ENCODE data around the gene CDH23.

CDH23 gene

GRCh38 chr10:71726580-71727104, 329.9 kb downstream of the CDH23 start:
- Histone ChIP-seq H3K27ac (ENCODE audit: low read depth, low read length) (no peak overlapping the region), H3K4me1 (ENCODE audit: control insufficient read depth, insufficient read depth, low read length) (peaks cover 15% of the 10 kb centered on the region), H3K9ac (ENCODE audit: low read length) (no peak overlapping the region), H3K27me3 (ENCODE audit: control insufficient read depth, insufficient read depth, low read length) (no peaks in the 10 kb centered on the region), H3K36me3 (ENCODE audit: control insufficient read depth, insufficient read depth, low read length) (no peaks in the 10 kb centered on the region), H3K4me3 (ENCODE audit: low read length) (no peak overlapping the region)

- H3K36me3 ChIP-seq (ENCODE audit: control insufficient read depth, insufficient read depth, low read length), result no peaks in the 10 kb centered on the region
- H3K4me3 ChIP-seq (ENCODE audit: low read length), result peak overlapping the region; percentile 44
- H3K4me1 ChIP-seq (ENCODE audit: control insufficient read depth, insufficient read depth, low read length), result peaks cover 15% of the 10 kb centered on the region
- H3K9ac ChIP-seq (ENCODE audit: low read length), result peak overlapping the region; percentile 33
- H3K27ac ChIP-seq (ENCODE audit: low read depth, low read length), result peak overlapping the region; percentile 86
- H3K27me3 ChIP-seq (ENCODE audit: control insufficient read depth, insufficient read depth, low read length), result no peaks in the 10 kb centered on the region
Measured at GRCh38 chr10:71727105-71727737, 330.5 kb downstream of the CDH23 start.

- peaks cover 15% of the 10 kb centered on the region for H3K4me1 ChIP-seq (ENCODE audit: control insufficient read depth, insufficient read depth, low read length)
Measured at GRCh38 chr10:71727738-71728737, 331.3 kb downstream of the CDH23 start.

GRCh38 chr10:71729161-71729636, 332.5 kb downstream of the CDH23 start:
- no peak overlapping the region for H3K4me3 ChIP-seq (ENCODE audit: low read length)
- H3K9ac ChIP-seq (ENCODE audit: low read length), result no peak overlapping the region
- peaks cover 15% of the 10 kb centered on the region for H3K4me1 ChIP-seq (ENCODE audit: control insufficient read depth, insufficient read depth, low read length)
- H3K36me3 ChIP-seq (ENCODE audit: control insufficient read depth, insufficient read depth, low read length), result no peaks in the 10 kb centered on the region
- no peak overlapping the region for H3K27ac ChIP-seq (ENCODE audit: low read depth, low read length)
- no peaks in the 10 kb centered on the region for H3K27me3 ChIP-seq (ENCODE audit: control insufficient read depth, insufficient read depth, low read length)

More at GRCh38 chr10:71727738-71728737, 331.3 kb downstream of the CDH23 start:
- H3K9ac ChIP-seq (ENCODE audit: low read length), result peak overlapping the region; percentile 33
- H3K27me3 ChIP-seq (ENCODE audit: control insufficient read depth, insufficient read depth, low read length), result no peaks in the 10 kb centered on the region
- H3K27ac ChIP-seq (ENCODE audit: low read depth, low read length), result peak overlapping the region; percentile 86
- H3K36me3 ChIP-seq (ENCODE audit: control insufficient read depth, insufficient read depth, low read length), result no peaks in the 10 kb centered on the region
- H3K4me3 ChIP-seq (ENCODE audit: low read length), result peak overlapping the region; percentile 44

- H3K27ac ChIP-seq (ENCODE audit: low read depth, low read length), result no peak overlapping the region
- no peaks in the 10 kb centered on the region for H3K27me3 ChIP-seq (ENCODE audit: control insufficient read depth, insufficient read depth, low read length)
- H3K9ac ChIP-seq (ENCODE audit: low read length), result no peak overlapping the region
- H3K4me1 ChIP-seq (ENCODE audit: control insufficient read depth, insufficient read depth, low read length), result peaks cover 15% of the 10 kb centered on the region
- no peaks in the 10 kb centered on the region for H3K36me3 ChIP-seq (ENCODE audit: control insufficient read depth, insufficient read depth, low read length)
- no peak overlapping the region for H3K4me3 ChIP-seq (ENCODE audit: low read length)
Measured at GRCh38 chr10:71731791-71732190, 335.1 kb downstream of the CDH23 start.

- Histone ChIP-seq H3K27me3 (ENCODE audit: control insufficient read depth, insufficient read depth, low read length) (no peaks in the 10 kb centered on the region), H3K27ac (ENCODE audit: low read depth, low read length) (no peak overlapping the region), H3K4me3 (ENCODE audit: low read length) (no peak overlapping the region), H3K9ac (ENCODE audit: low read length) (no peak overlapping the region), H3K36me3 (ENCODE audit: control insufficient read depth, insufficient read depth, low read length) (no peaks in the 10 kb centered on the region), H3K4me1 (ENCODE audit: control insufficient read depth, insufficient read depth, low read length) (no peaks in the 10 kb centered on the region)
Measured at GRCh38 chr10:71734797-71735196, 338.1 kb downstream of the CDH23 start.

- Histone ChIP-seq H3K4me1 (ENCODE audit: control insufficient read depth, insufficient read depth, low read length) (no peaks in the 10 kb centered on the region), H3K4me3 (ENCODE audit: low read length) (no peak overlapping the region), H3K27me3 (ENCODE audit: control insufficient read depth, insufficient read depth, low read length) (no peaks in the 10 kb centered on the region), H3K36me3 (ENCODE audit: control insufficient read depth, insufficient read depth, low read length) (no peaks in the 10 kb centered on the region), H3K27ac (ENCODE audit: low read depth, low read length) (no peak overlapping the region), H3K9ac (ENCODE audit: low read length) (no peak overlapping the region)
Measured at GRCh38 chr10:71735709-71736569, 339.2 kb downstream of the CDH23 start.

- Histone ChIP-seq H3K27me3 (ENCODE audit: control insufficient read depth, insufficient read depth, low read length) (no peaks in the 10 kb centered on the region), H3K27ac (ENCODE audit: low read depth, low read length) (no peak overlapping the region), H3K36me3 (ENCODE audit: control insufficient read depth, insufficient read depth, low read length) (no peaks in the 10 kb centered on the region), H3K4me1 (ENCODE audit: control insufficient read depth, insufficient read depth, low read length) (no peaks in the 10 kb centered on the region), H3K4me3 (ENCODE audit: low read length) (no peak overlapping the region), H3K9ac (ENCODE audit: low read length) (no peak overlapping the region)
Measured at GRCh38 chr10:71736570-71736952, 339.8 kb downstream of the CDH23 start.

GRCh38 chr10:71737001-71737833, 340.5 kb downstream of the CDH23 start:
- Histone ChIP-seq H3K36me3 (ENCODE audit: control insufficient read depth, insufficient read depth, low read length) (no peaks in the 10 kb centered on the region), H3K4me3 (ENCODE audit: low read length) (no peak overlapping the region), H3K27me3 (ENCODE audit: control insufficient read depth, insufficient read depth, low read length) (no peaks in the 10 kb centered on the region), H3K9ac (ENCODE audit: low read length) (no peak overlapping the region), H3K27ac (ENCODE audit: low read depth, low read length) (peak overlapping the region; percentile 11), H3K4me1 (ENCODE audit: control insufficient read depth, insufficient read depth, low read length) (no peaks in the 10 kb centered on the region)

GRCh38 chr10:71737834-71738197, 341.1 kb downstream of the CDH23 start:
- Histone ChIP-seq H3K36me3 (ENCODE audit: control insufficient read depth, insufficient read depth, low read length) (no peaks in the 10 kb centered on the region), H3K4me3 (ENCODE audit: low read length) (no peak overlapping the region), H3K27me3 (ENCODE audit: control insufficient read depth, insufficient read depth, low read length) (no peaks in the 10 kb centered on the region), H3K9ac (ENCODE audit: low read length) (no peak overlapping the region), H3K27ac (ENCODE audit: low read depth, low read length) (peak overlapping the region; percentile 11), H3K4me1 (ENCODE audit: control insufficient read depth, insufficient read depth, low read length) (no peaks in the 10 kb centered on the region)

- Histone ChIP-seq H3K36me3 (ENCODE audit: control insufficient read depth, insufficient read depth, low read length) (no peaks in the 10 kb centered on the region), H3K4me3 (ENCODE audit: low read length) (no peak overlapping the region), H3K27me3 (ENCODE audit: control insufficient read depth, insufficient read depth, low read length) (no peaks in the 10 kb centered on the region), H3K27ac (ENCODE audit: low read depth, low read length) (no peak overlapping the region), H3K9ac (ENCODE audit: low read length) (no peak overlapping the region), H3K4me1 (ENCODE audit: control insufficient read depth, insufficient read depth, low read length) (no peaks in the 10 kb centered on the region)
Measured at GRCh38 chr10:71739358-71739900, 342.7 kb downstream of the CDH23 start.
